ENCODE measurements around the gene NACAD.

DNA sequence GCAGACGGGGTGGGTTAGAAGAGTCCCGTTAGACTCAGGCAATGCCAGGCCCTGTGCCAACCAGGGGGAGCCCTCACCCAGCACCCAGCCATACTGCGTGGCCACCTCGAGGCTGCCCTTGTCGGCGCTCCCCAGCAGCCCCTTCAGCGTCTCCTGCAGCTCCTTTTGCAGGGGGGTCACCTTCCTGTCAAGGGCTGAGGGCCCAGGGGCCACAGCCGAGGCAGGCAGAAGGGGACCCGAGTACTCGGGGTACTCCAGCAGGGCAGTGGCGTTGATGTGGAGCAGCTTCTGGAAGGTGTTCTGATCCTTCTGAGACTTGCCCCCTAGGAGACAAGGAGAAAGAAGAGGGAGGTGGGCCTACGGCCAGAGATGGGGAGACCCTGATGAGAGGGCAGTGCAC, 13.0 kb upstream of the NACAD start:
- TF ChIP-seq, protein P1, sequence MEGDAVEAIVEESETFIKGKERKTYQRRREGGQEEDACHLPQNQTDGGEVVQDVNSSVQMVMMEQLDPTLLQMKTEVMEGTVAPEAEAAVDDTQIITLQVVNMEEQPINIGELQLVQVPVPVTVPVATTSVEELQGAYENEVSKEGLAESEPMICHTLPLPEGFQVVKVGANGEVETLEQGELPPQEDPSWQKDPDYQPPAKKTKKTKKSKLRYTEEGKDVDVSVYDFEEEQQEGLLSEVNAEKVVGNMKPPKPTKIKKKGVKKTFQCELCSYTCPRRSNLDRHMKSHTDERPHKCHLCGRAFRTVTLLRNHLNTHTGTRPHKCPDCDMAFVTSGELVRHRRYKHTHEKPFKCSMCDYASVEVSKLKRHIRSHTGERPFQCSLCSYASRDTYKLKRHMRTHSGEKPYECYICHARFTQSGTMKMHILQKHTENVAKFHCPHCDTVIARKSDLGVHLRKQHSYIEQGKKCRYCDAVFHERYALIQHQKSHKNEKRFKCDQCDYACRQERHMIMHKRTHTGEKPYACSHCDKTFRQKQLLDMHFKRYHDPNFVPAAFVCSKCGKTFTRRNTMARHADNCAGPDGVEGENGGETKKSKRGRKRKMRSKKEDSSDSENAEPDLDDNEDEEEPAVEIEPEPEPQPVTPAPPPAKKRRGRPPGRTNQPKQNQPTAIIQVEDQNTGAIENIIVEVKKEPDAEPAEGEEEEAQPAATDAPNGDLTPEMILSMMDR (IDR thresholded peaks at IDR 0.05), result no peak
- no peak for TF ChIP-seq POLR2A (IDR thresholded peaks at IDR 0.05)

Data from right lobe of liver (tissue), 4 donors.